GM18867 (cell line): ENCODE data around the gene S100A4.

Experiments used
- ATAC-seq: cut with Tn5 transposase; IDR thresholded peaks from one replicate; pipeline ENCODE4 v1.9.1; 2021; ENCODE audit warnings: mild to moderate bottlenecking, moderate library complexity; ENCODE audit not compliant: unreplicated experiment

Gene S100A4

GRCh38 chr1:153513023-153513422, 32.6 kb downstream of the S100A4 start:
- no peak for ATAC-seq

- peak; percentile 73 for ATAC-seq
Observed at GRCh38 chr1:153510984-153511410, 34.6 kb downstream of the S100A4 start.

GRCh38 chr1:153509729-153510354, 35.8 kb downstream of the S100A4 start:
- no peak for ATAC-seq

- ATAC-seq = no peak
Observed at GRCh38 chr1:153509036-153509435, 36.6 kb downstream of the S100A4 start.

- no peak for ATAC-seq
Observed at GRCh38 chr1:153507926-153508583, 37.6 kb downstream of the S100A4 start.

- ATAC-seq = no peak
Observed at GRCh38 chr1:153506831-153507413, 38.7 kb downstream of the S100A4 start.

- no peak for ATAC-seq
Observed at GRCh38 chr1:153506386-153506785, 39.2 kb downstream of the S100A4 start.

- no peak for ATAC-seq
Observed at GRCh38 chr1:153505576-153505975, 40.0 kb downstream of the S100A4 start.

- no peak for ATAC-seq
Observed at GRCh38 chr1:153503766-153504165, 41.8 kb downstream of the S100A4 start.

- no peak for ATAC-seq
Observed at GRCh38 chr1:153498746-153499145, 46.9 kb downstream of the S100A4 start.

GRCh38 chr1:153495536-153495935, 50.1 kb downstream of the S100A4 start:
- ATAC-seq = no peak

- no peak for ATAC-seq
Observed at GRCh38 chr1:153494976-153495535, 50.5 kb downstream of the S100A4 start.
